ENCODE results near the gene SLC25A21. TPM values are rescaled to one million over a fixed set of nuclear protein-coding genes. Genes with fewer than 3 reads are reported as not detected.

The SLC25A21 gene
- total RNA-seq, 1 donor from 2014 or later = 1.8 TPM

DNA sequence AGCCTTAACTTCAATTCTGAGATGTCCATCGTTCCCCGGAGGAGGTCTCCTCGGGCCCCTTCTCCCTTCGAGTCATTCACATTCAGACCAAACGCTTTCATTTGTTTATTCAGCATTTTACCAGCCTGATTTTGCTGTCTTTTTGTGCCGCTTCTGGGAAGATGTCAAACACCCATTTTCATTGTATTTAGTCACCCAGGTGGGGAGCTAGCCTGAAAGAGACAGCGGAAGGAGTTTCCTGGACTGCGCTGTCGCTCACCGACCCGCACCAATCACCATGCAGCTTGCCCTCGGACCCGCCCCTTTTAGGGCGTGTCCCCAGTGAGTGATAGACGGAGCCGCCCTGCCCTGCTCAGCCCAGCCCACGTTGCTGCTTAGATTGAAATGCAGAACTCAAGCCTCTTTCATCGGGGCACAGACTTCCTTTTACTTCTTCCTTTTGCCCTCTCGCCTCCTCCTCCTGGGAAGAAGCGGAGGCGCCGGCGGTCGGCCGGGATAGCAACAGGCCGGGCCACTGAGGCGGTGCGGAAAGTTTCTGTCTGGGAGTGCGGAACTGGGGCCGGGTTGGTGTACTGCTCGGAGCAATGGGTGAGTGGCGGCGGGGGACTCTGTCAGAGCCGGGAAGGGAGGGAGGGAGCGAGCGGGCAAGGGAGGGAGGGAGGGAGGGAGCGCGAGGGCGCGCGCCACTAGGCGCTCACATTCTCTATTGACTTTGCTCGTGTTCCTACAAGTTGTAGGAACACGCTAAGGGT lies 510.7 kb downstream of the SLC25A21 start, which contains the start of gene PAX9:
Gene PAX9 (plus strand): TSS at position 355 of the 752 bp plus-strand sequence. CDS start 230 bp downstream, at position 585.
- DNase-seq = peak; percentile 75

DNA sequence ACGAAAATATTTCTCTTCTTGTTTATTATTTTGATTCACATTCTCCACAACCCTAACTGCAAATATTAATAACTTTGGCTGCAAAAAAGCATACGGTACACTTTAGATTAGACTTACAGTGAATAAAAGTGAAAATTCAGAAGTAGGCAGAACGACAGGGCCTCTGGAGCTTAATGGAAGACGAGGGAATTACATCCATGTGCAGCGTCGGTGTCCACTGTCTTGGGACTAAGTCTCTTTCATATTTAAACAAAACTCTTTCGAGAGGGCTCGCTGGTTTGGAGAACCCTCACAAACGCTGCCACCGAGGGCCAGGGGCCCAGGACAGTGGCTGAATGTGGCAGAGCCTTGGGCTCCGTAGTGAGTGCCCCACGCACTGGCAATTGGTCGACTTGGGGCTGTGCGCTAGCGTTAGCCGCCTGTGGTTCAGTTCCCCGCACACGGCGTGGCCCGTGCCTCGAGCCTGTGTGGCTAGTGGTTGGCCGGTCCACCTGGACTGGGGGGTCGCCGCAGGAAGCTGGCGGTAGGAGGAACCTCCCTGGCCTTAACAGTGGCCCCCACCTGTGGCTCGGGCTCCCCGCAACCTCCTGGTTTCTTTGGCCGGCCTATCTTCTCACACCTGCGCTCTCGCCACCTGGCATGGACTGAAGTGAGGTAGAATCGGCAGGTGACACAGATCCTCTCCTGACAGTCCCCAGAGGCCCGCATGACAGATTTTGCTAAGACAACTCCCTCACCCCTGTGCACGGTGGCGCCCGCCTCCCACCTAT lies 511.5 kb downstream of the SLC25A21 start:
- DNase-seq = no peak

GRCh38 chr14:36659822-36660735 lies 512.3 kb downstream of the SLC25A21 start:
- no peak for DNase-seq

- DNase-seq = no peak
Measured at GRCh38 chr14:36659010-36659821, 513.2 kb downstream of the SLC25A21 start.

DNA sequence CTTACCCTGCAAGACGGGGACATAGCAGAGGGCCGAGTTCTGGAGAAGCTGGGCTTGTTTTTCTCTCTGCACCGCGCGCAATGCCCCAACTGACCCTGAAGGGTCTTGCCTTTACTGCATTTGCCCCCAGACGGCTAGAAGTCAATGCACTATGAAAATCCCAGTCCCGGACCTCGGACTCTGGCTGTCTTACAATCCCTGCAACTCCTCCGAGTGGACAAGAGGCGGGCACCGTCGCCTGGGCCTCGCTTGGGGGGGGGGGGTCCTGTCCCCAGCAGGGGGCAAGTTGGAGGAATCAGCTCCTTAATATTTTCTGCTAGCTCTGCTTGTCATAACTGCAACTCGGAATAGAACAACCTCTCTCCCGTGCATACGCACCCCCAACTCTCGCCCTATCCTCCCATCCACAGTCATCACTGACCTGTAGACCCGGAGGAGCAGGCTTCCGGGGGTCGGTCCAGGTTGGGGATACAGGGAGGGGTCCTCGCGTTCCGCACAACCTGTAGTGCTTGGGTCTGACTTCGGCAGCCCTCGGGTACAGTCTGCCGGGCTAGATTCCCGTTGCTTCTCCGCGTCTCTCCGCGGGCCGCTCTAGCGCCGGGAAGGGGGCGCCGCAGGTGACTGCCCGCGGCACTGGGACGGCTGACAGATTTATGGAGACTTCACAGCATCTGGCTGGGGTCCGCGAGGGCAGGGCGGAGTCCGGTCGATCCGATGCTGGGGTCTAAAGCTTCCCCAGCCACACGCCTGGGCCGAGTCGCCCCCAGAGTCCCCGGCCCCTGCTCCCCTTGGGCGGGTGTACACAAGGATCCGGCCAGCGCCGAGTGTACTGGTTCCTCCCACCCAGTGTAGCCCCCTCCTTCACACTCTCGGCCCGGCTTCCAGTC lies 514.0 kb downstream of the SLC25A21 start:
- no peak for DNase-seq

DNA sequence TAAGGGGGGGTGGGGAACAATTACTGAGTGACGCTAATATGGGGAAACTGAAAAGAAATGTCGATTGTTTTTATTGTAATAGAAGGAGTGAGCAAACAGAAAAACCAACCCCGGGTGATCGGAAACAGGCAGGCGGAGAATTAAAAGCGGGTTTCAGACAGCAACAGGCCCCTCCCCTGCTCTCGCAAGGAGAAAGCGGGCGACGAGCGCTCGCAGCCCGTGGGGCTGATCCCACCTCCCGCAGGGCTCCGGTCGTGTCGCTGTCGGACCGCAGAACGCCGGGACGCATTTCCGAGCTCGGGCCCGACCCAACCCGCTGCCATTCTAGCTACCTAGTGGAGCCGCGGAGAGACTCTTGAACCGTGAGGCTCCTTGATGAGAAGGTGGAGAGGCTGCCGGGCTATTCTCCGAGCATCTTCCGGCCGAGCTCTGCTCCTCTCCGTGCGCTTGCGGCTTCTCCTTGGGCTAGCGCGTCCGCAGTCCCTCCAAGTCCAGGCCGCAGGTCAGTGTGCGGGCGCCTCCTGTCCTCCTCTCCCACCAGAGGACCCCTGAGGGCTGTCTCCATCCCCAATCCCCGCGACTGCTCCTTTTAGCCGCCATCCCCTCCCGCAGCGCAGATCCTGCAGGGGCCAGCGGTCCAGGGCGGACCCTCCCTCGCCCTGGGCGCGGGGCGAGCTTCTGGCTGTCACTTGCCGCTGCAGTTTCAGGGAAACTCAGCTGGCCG lies 514.8 kb downstream of the SLC25A21 start:
- no peak for DNase-seq

- DNase-seq = no peak
Measured at GRCh38 chr14:36656687-36657398, 515.6 kb downstream of the SLC25A21 start.

DNA sequence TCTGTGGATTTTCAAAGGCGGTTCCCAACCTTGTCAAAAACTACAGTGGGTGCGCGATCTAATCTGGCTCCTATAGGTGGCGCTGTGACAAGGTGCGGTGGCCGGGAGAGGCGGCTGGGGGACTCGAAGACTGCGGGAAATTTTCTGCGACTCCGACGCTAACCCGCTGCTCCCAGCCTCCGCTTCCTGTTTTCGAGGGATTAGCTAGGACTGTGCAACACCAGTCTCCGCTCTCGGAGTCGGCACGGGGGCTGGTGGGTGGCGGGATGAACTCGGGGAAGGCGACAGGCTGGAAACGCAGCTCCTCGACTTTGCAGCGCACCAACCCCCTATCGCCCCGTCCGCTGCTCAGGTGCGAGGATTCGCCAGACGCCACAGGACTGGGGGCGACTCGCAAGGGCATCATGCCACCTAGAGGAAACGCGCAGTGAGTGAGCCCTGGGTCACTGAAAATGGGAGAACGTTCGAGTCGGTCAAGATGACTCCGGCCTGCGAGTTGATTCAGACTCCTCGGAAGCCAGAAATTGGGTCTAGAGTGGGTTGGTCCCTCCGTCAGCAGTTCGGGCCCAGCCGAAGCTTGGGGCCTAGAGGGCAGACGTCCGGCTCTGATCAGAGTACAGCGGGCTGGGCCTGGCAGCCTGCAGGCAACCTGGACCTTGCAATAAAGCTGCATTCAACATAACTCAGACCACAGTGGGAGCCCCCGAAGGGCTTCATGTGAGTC lies 516.3 kb downstream of the SLC25A21 start:
- DNase-seq = no peak

DNA sequence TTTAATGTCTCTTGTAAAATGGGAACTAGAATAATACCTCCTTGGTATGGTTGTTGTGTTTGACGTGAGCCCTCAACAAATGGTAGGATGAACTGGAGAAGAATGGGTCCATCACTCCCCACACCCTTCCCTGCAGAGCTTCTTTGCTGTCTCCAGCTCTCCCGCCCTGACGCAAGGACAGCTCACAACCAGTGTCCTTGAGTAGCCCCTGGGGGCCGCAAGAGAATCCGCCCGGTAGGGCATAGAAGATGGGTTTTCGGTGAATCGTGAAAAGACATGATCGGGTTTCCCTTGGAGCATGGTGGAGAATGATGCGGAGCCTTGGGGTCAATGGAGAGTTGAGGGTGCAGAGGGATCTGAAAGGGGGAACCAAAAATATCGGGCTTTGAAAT lies 516.8 kb downstream of the SLC25A21 start:
- no peak for DNase-seq

- no peak for DNase-seq
Measured at GRCh38 chr14:36654794-36655381, 517.5 kb downstream of the SLC25A21 start.

DNA sequence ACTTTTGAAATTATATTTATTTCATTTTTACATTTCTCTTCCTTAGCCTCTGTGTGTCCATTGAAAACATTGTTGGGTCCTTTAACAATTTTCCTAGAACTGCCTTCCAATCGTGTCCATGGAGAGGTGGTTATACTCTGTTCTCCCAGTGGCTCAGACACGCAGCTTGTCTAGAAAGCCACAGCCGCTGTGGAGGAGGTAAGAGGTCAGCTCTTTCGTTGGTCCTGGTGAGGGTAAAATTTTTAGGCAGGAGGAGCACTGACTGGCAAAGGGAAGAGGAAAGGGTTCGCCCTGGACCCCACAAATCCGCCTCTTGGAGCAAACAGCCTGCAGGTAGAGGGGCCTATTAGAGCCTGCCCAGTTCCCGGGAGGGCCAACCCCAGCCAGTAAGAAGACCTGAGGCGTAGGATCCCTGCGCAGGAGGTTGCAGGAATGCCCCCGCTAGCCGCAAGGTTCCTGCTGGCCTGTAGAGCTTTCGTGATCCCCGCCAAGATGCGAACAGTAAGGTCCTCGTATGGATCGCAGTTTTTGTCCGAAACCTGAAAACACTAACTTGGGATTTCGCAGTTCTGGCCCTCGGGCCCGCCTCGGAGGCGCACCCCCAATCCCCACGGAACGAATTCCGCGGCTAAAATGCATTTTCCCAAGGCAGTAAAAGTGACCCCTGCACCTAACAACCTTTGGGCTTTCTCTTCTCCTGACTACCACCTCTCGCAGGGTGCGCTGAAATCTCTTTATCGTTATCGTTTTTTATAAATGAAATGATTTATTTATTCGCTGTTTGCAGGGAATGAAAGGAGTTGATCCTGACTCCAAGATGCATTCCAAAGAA lies 518.2 kb downstream of the SLC25A21 start:
- DNase-seq = no peak

GRCh38 chr14:36653413-36653812 lies 519.0 kb downstream of the SLC25A21 start:
- DNase-seq = no peak

DNA sequence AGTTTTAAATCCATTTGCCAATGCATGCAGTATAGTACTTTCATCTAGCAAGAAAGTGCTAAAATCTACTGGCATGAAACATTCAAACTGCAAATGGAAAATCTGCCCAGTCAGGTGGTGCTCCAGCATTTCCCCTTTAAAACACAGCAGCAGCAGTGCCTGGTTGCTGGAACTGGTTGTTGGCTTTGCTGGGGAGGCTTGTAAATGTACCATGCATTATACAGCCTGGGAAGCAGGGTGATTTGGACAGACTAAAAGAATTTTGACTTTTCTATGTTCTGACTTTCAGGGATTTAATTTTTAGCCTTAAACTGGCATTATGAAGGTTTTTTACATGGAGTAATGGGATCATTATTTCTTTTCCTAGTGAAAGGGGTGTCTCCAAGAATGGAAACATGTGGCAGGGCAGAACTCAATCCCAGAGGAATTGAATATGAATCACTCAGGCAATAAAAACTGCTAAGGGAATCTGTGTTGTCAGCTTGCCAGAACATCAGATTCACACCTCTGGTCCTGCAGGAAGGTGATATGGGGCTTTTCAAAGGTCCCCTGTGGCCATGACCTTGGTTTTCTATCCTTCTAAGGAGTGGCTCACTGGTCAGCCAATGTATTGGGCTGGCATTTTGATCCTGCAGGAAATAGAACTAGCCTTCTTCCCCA lies 519.7 kb downstream of the SLC25A21 start:
- no peak for DNase-seq

DNA sequence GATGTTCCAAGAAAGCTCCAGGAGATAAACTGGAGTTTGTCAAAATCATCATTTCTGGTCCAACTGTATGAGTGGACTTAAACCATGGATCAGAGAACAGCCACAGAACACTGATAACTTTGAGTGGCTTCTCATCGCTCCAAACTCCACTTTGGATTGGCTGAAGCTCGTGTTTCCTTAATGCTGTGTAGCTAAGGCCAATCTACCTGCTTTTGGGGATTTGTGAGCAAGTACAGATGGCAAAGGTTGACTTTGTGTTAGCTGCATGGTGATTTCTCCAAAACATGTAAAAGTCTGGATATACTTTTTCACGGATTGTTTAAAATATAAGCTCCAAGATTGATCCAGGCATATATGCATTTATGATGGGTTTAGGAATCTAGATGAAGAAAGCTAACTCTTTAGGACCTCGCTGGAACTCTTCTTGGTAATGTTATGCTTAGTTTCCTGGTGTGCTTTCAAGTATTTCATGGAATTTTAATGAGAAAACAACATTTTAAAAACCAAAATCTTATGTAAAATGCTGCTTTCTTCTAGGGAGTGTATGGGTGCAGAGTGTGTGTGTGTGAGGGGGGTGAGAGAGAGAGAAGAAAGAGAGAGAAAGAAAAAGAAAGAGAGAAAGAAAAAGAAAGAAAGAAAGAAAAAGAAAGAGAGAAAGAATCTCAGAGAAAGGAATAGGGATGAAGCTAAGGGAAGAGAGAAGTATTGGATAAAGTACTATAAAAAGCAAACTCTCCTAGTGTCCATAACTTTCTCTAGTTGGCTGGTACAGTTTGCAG lies 522.3 kb downstream of the SLC25A21 start:
- DNase-seq = no peak

Measured in skin of body (tissue), 2 donors.